NCI-H2107 treated with DMSO at 0.1 percent for 48 hours (cell line): Measurements from ENCODE around the gene CCDC9B.

ENCODE experiments used
- DNase-seq: peaks from one replicate; lab custom pipeline; 2025; ENCODE audit not compliant: unreplicated experiment; lab: John Stamatoyannopoulos, UW

CCDC9B gene

GRCh38 chr15:40331026-40331425, 9.7 kb downstream of the CCDC9B start:
- no peak for DNase-seq

GRCh38 chr15:40330368-40330836, 10.3 kb downstream of the CCDC9B start:
- peak; percentile 19 for DNase-seq

- no peak for DNase-seq
Observed at GRCh38 chr15:40329804-40330203, 10.9 kb downstream of the CCDC9B start.

- DNase-seq, result peak; percentile 22
Observed at GRCh38 chr15:40328751-40329150, 12.0 kb downstream of the CCDC9B start.

GRCh38 chr15:40328176-40328575, 12.6 kb downstream of the CCDC9B start:
- DNase-seq, result no peak

- peak; percentile 32 for DNase-seq
Observed at GRCh38 chr15:40327457-40327856, 13.3 kb downstream of the CCDC9B start.

GRCh38 chr15:40325700-40326099, 15.0 kb downstream of the CCDC9B start:
- no peak for DNase-seq

- DNase-seq, result no peak
Observed at GRCh38 chr15:40325188-40325587, 15.6 kb downstream of the CCDC9B start.

GRCh38 chr15:40323953-40324937, 16.5 kb downstream of the CCDC9B start:
- DNase-seq, result no peak

- peak; percentile 49 for DNase-seq
Observed at GRCh38 chr15:40323239-40323952, 17.3 kb downstream of the CCDC9B start, which contains the start of gene INAFM2. Gene INAFM2 (plus strand): TSS chr15:40323692. CDS start chr15:40324056, 364 bp downstream.

- no peak for DNase-seq
Observed at GRCh38 chr15:40322531-40323238, 18.1 kb downstream of the CCDC9B start.

- peak; percentile 75 for DNase-seq
Observed at GRCh38 chr15:40320931-40321371, 19.8 kb downstream of the CCDC9B start.

GRCh38 chr15:40320409-40320808, 20.3 kb downstream of the CCDC9B start:
- DNase-seq, result no peak

GRCh38 chr15:40317580-40317979, 23.2 kb downstream of the CCDC9B start:
- no peak for DNase-seq

GRCh38 chr15:40316931-40317330, 23.8 kb downstream of the CCDC9B start:
- DNase-seq, result no peak

GRCh38 chr15:40314723-40315276, 25.9 kb downstream of the CCDC9B start:
- DNase-seq, result no peak

- peak; percentile 52 for DNase-seq
Observed at GRCh38 chr15:40313531-40314398, 27.0 kb downstream of the CCDC9B start.

GRCh38 chr15:40312370-40313158, 28.2 kb downstream of the CCDC9B start:
- no peak for DNase-seq

GRCh38 chr15:40310993-40311392, 29.7 kb downstream of the CCDC9B start:
- DNase-seq, result no peak
